IMR-90 (cell line): ENCODE measurements around the gene ITPR3. TPM values are rescaled to one million over a fixed set of nuclear protein-coding genes. Genes with fewer than 3 reads are reported as not detected.

Experiments used
- ATAC-seq: fragments of 200-7000 bp; cut with Tn5 transposase; 2 replicates; pipeline ENCODE4 v1.9.1; 2020; ENCODE audit warnings: low read depth, mild to moderate bottlenecking, moderate library complexity
- BruUV-seq: library from RNA; stranded (reverse); fragments of 400-500 nt; replicated peaks from 2 replicates; lab custom pipeline; 2021; lab: Mats Ljungman, UMichigan
- CTCF ChIA-PET: fragments of 300-600 bp; formaldehyde crosslinking; extraction: SDS; loops from one replicate; lab custom pipeline; 2021; ENCODE audit warnings: antibody characterized with exemption; lab: Yijun Ruan, JAX
- POLR2A ChIA-PET: fragments of 300-600 bp; sonication (Branson Sonifier 250); formaldehyde crosslinking; loops from one replicate; lab custom pipeline; 2022; ENCODE audit warnings: antibody characterized with exemption; ENCODE audit not compliant: unreplicated experiment; lab: Charles Lee
- DNase-seq: peaks from one replicate; pipeline ENCODE4 v3.0.0; 2013
- H2AFZ ChIP-seq: replicated peaks from 2 replicates; pipeline ENCODE3; 2013; ENCODE audit warnings: low read length, mild to moderate bottlenecking; ENCODE audit not compliant: poor library complexity
- H2AK5ac ChIP-seq: 2 replicates; pipeline ENCODE4 v1.6.1; 2013; ENCODE audit warnings: low read depth, low read length, inconsistent platforms
- H2AK9ac ChIP-seq: replicated peaks from 2 replicates; pipeline ENCODE3; 2013; ENCODE audit warnings: mild to moderate bottlenecking, low read depth, low read length, moderate library complexity; ENCODE audit not compliant: poor library complexity
- H2BK120ac ChIP-seq: 2 replicates; pipeline ENCODE4 v1.6.1; 2013; ENCODE audit warnings: low read depth, low read length, inconsistent platforms
- H2BK15ac ChIP-seq: 3 replicates; pipeline ENCODE4 v1.6.1; 2013; ENCODE audit warnings: low read depth, low read length, inconsistent platforms
- H2BK20ac ChIP-seq: 2 replicates; pipeline ENCODE4 v1.6.1; 2013; ENCODE audit warnings: low read depth, mild to moderate bottlenecking, inconsistent platforms, low read length, moderate library complexity
- H2BK5ac ChIP-seq: 2 replicates; pipeline ENCODE4 v1.6.1; 2013; ENCODE audit warnings: mild to moderate bottlenecking, low read depth, low read length, inconsistent platforms; ENCODE audit not compliant: poor library complexity, severe bottlenecking
- H3K14ac ChIP-seq: replicated peaks from 2 replicates; pipeline ENCODE4 v1.6.1; 2013; ENCODE audit warnings: low read depth, low read length, inconsistent platforms
- H3K18ac ChIP-seq: 2 replicates; pipeline ENCODE4 v1.6.1; 2013; ENCODE audit warnings: low read depth, low read length, control low read depth
- H3K23ac ChIP-seq: 2 replicates; pipeline ENCODE4 v1.6.1; 2013; ENCODE audit warnings: low read depth, low read length, inconsistent platforms
- H3K27ac ChIP-seq: 2 replicates; pipeline ENCODE4 v1.5.1; 2013; ENCODE audit warnings: mild to moderate bottlenecking, control low read depth, low read length; ENCODE audit not compliant: insufficient read depth
- H3K27me3 ChIP-seq: 2 replicates; pipeline ENCODE4 v1.6.1; 2013; ENCODE audit warnings: low read length; ENCODE audit not compliant: control insufficient read depth, insufficient read depth
- H3K36me3 ChIP-seq: 2 replicates; pipeline ENCODE4 v1.6.1; 2013; ENCODE audit warnings: low read length, mixed read lengths; ENCODE audit not compliant: control insufficient read depth, insufficient read depth
- H3K4ac ChIP-seq: 2 replicates; pipeline ENCODE4 v1.6.1; 2013; ENCODE audit warnings: low read depth, low read length, inconsistent platforms
- H3K4me1 ChIP-seq: 2 replicates; pipeline ENCODE4 v1.6.1; 2013; ENCODE audit warnings: low read length, mixed read lengths; ENCODE audit not compliant: control insufficient read depth, insufficient read depth
- H3K4me2 ChIP-seq: 2 replicates; pipeline ENCODE4 v1.6.1; 2013; ENCODE audit warnings: low read depth, mild to moderate bottlenecking, control low read depth, low read length, moderate library complexity
- H3K4me3 ChIP-seq: 2 replicates; pipeline ENCODE4 v1.5.1; 2013; ENCODE audit warnings: low read depth, mild to moderate bottlenecking, control low read depth, low read length, moderate library complexity; ENCODE audit not compliant: insufficient read depth
- H3K56ac ChIP-seq: 2 replicates; pipeline ENCODE4 v1.6.1; 2013; ENCODE audit warnings: low read length, inconsistent platforms; ENCODE audit not compliant: insufficient read depth; ENCODE audit errors: extremely low read depth
- H3K79me1 ChIP-seq, 2 experiments: 2 replicates each; pipeline ENCODE4 v1.6.1; 2013; ENCODE audit warnings: low read length in 2 of 2, inconsistent platforms in 1 of 2, low read depth in 1 of 2
- H3K9ac ChIP-seq: 2 replicates; pipeline ENCODE4 v1.6.1; 2013; ENCODE audit warnings: low read depth, low read length, control low read depth
- H3K9me1 ChIP-seq: 2 replicates; pipeline ENCODE4 v1.6.1; 2013; ENCODE audit warnings: low read length, inconsistent platforms; ENCODE audit not compliant: insufficient read depth
- H3K9me3 ChIP-seq: 2 replicates; pipeline ENCODE4 v1.6.1; 2013; ENCODE audit warnings: low read length; ENCODE audit not compliant: control insufficient read depth, insufficient read depth
- H4K20me1 ChIP-seq: 2 replicates; pipeline ENCODE4 v1.6.1; 2013; ENCODE audit warnings: low read length, inconsistent platforms; ENCODE audit not compliant: insufficient read depth
- H4K5ac ChIP-seq: 2 replicates; pipeline ENCODE4 v1.6.1; 2013; ENCODE audit warnings: mild to moderate bottlenecking, low read depth, low read length, control low read depth
- H4K8ac ChIP-seq, 2 experiments: 2 replicates each; pipeline ENCODE4 v1.6.1; 2013; ENCODE audit warnings: low read depth in 2 of 2, low read length in 2 of 2, control low read depth in 1 of 2, inconsistent platforms in 1 of 2
- H4K91ac ChIP-seq: 2 replicates; pipeline ENCODE4 v1.6.1; 2013; ENCODE audit warnings: low read depth, low read length, inconsistent platforms; ENCODE audit not compliant: insufficient read depth
- BHLHE40 ChIP-seq: fragments of 150-350 bp; IDR thresholded peaks from 2 replicates; pipeline ENCODE4 v1.6.1; 2016; ENCODE audit warnings: mild to moderate bottlenecking, low read depth, low read length
- CEBPB ChIP-seq: IDR thresholded peaks from 2 replicates; pipeline ENCODE4 v1.6.1; 2012; ENCODE audit warnings: low read depth, low read length, improper control_type of control experiment
- CHD1 ChIP-seq: IDR thresholded peaks from 2 replicates; pipeline ENCODE4 v1.6.1; 2012; ENCODE audit warnings: low read depth, low read length, improper control_type of control experiment
- CTCF ChIP-seq: conservative IDR thresholded peaks from 2 replicates; pipeline ENCODE4 v1.5.1; 2012; ENCODE audit warnings: mild to moderate bottlenecking, low read depth, low read length, improper control_type of control experiment
- FOS ChIP-seq: fragments of 150-350 bp; IDR thresholded peaks from 2 replicates; pipeline ENCODE4 v1.6.1; 2016; ENCODE audit warnings: low read depth, low read length
- MAFK ChIP-seq: IDR thresholded peaks from 2 replicates; pipeline ENCODE4 v1.6.1; 2012; ENCODE audit warnings: low read depth, low read length, improper control_type of control experiment
- MAZ ChIP-seq: IDR thresholded peaks from 2 replicates; pipeline ENCODE4 v1.6.1; 2012; ENCODE audit warnings: low read depth, mild to moderate bottlenecking, low read length, improper control_type of control experiment, moderate library complexity, borderline replicate concordance
- MXI1 ChIP-seq: IDR thresholded peaks from 2 replicates; pipeline ENCODE4 v1.6.1; 2012; ENCODE audit warnings: low read depth, mild to moderate bottlenecking, low read length, moderate library complexity, borderline replicate concordance
- NFE2L2 ChIP-seq: fragments of 150-350 bp; IDR thresholded peaks from 2 replicates; pipeline ENCODE4 v1.6.1; 2016; ENCODE audit warnings: low read depth, mild to moderate bottlenecking, low read length
- POLR2A ChIP-seq: IDR thresholded peaks from 2 replicates; pipeline ENCODE4 v1.6.1; 2012; ENCODE audit warnings: mild to moderate bottlenecking, low read depth, low read length
- RAD21 ChIP-seq: IDR thresholded peaks from 2 replicates; pipeline ENCODE4 v1.6.1; 2012; ENCODE audit warnings: low read length, improper control_type of control experiment
- RCOR1 ChIP-seq: IDR thresholded peaks from 2 replicates; pipeline ENCODE4 v1.6.1; 2012; ENCODE audit warnings: mild to moderate bottlenecking, low read length, improper control_type of control experiment; ENCODE audit not compliant: insufficient replicate concordance
- RFX5 ChIP-seq: IDR thresholded peaks from 2 replicates; pipeline ENCODE4 v1.8.0; 2012; ENCODE audit warnings: low read depth, mild to moderate bottlenecking, low read length, moderate library complexity
- SMC3 ChIP-seq: fragments of 150-350 bp; IDR thresholded peaks from 2 replicates; pipeline ENCODE4 v1.6.1; 2016; ENCODE audit warnings: low read depth, mild to moderate bottlenecking, antibody characterized with exemption, low read length, moderate library complexity
- WGBS, 2 experiments: methylation state at CpG; one replicate each; pipeline versions ENCODE4 v1.1.5 to v1.1.7; 2013; ENCODE audit warnings: missing lambda C conversion rate in 2 of 2; ENCODE audit not compliant: insufficient read length in 1 of 2; ENCODE audit errors: extremely low coverage in 2 of 2; 5-methylcytosine and 5-hydroxymethylcytosine counted together
- dilution Hi-C: fragments of 300-500 bp; cut with HindIII; formaldehyde crosslinking; loops from one replicate; pipeline ENCODE4 v1.14.3; 2018; ENCODE audit warnings: low sequenced_read_pairs; ENCODE audit not compliant: unreplicated experiment
- in situ Hi-C: fragments of 300-500 bp; cut with MboI; formaldehyde crosslinking; loops from 3 replicates; pipeline ENCODE4 v1.14.3; 2019; ENCODE audit warnings: low sequenced_read_pairs, inconsistent platforms, mixed read lengths
- intact Hi-C: fragments of 100-400 bp; cut with micrococcal nuclease; formaldehyde crosslinking; loops from 2 replicates; pipeline ENCODE4 v1.10.0; 2022
- polyA plus RNA-seq, 3 experiments: library from polyadenylated mRNA; depleted of rRNA; stranded (reverse); fragments of >200 nt; gene quantifications; 2 replicates each; pipeline ENCODE4 v1.2.3, GENCODE V29; 2012; ENCODE audit warnings: low replicate concordance in 1 of 3
- total RNA-seq: library from RNA; depleted of rRNA; stranded (reverse); fragments of >200 nt; gene quantifications from 2 replicates; pipeline ENCODE4 v1.2.3, GENCODE V29; 2012
- TF ChIP-seq, protein P1 (sequence below): fragments of 150-350 bp; IDR thresholded peaks from 2 replicates; pipeline ENCODE4 v1.6.1; 2016; ENCODE audit warnings: low read depth, mild to moderate bottlenecking, low read length, moderate library complexity, borderline replicate concordance

ITPR3 gene
- total and polyA plus RNA-seq, 2 of the 4 experiments (the other 2 are of a cell fraction): 1.6 to 3.7 TPM

GRCh38 chr6:33592595-33593413 is 28.3 kb upstream of the ITPR3 start (continued):
- no peak for TF ChIP-seq CEBPB

GRCh38 chr6:33593414-33593727 is 27.8 kb upstream of the ITPR3 start:
- in situ Hi-C loops: no loop called here
- TF ChIP-seq BHLHE40 (no peak), RCOR1 (no peak), MXI1 (no peak), SMC3 (no peak), RAD21 (no peak), MAFK (no peak), CHD1 (no peak), NFE2L2 (no peak), CTCF (no peak), FOS (no peak), POLR2A (no peak), MAZ (no peak), CEBPB (no peak), RFX5 (no peak)
- TF ChIP-seq, protein P1, sequence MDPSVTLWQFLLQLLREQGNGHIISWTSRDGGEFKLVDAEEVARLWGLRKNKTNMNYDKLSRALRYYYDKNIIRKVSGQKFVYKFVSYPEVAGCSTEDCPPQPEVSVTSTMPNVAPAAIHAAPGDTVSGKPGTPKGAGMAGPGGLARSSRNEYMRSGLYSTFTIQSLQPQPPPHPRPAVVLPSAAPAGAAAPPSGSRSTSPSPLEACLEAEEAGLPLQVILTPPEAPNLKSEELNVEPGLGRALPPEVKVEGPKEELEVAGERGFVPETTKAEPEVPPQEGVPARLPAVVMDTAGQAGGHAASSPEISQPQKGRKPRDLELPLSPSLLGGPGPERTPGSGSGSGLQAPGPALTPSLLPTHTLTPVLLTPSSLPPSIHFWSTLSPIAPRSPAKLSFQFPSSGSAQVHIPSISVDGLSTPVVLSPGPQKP: no peak

More at GRCh38 chr6:33593414-33593727, 27.8 kb upstream of the ITPR3 start:
- no peak overlapping the region for H3K4me3 ChIP-seq
- ATAC-seq (no peak), DNase-seq (no peak)
- peaks cover 15% of the 10 kb centered on the region for H3K4me1 ChIP-seq
- no peak overlapping the region for H3K23ac ChIP-seq
- no peak overlapping the region for H4K91ac ChIP-seq
- no peaks in the 10 kb centered on the region for H3K27me3 ChIP-seq
- no peak overlapping the region for H3K4ac ChIP-seq
- H2AK5ac ChIP-seq: no peak overlapping the region
- dilution Hi-C loops (no loop called here), intact Hi-C loops (no loop called here)
- no peak overlapping the region for H3K56ac ChIP-seq
- no peak overlapping the region for H3K14ac ChIP-seq
- WGBS, 2 experiments: no CpG with 5 or more reads among the region's 4 CpGs
- H4K5ac ChIP-seq: no peak overlapping the region
- H2AK9ac ChIP-seq: no peak overlapping the region
- CTCF ChIA-PET: no interaction called here
- no peak overlapping the region for H4K8ac ChIP-seq
- no TSS peak for BruUV-seq
- POLR2A ChIA-PET: no interaction called here
- H3K4me2 ChIP-seq: no peak overlapping the region
- no peak overlapping the region for H2BK15ac ChIP-seq
- no peaks in the 10 kb centered on the region for H4K20me1 ChIP-seq
- no peak overlapping the region for H2BK5ac ChIP-seq
- no peak overlapping the region for H3K27ac ChIP-seq
- no peaks in the 10 kb centered on the region for H3K36me3 ChIP-seq
- H3K79me1 ChIP-seq: no peaks in the 10 kb centered on the region
- peaks cover 14% of the 10 kb centered on the region for H3K9me1 ChIP-seq
- no peak overlapping the region for H3K18ac ChIP-seq
- H2BK20ac ChIP-seq: no peak overlapping the region
- H3K9ac ChIP-seq: no peak overlapping the region
- H2AFZ ChIP-seq: peak overlapping the region; percentile 81
- no peaks in the 10 kb centered on the region for H3K9me3 ChIP-seq
- H2BK120ac ChIP-seq: no peak overlapping the region
